GM21825 (cell line): Measurements from ENCODE around the gene MOV10L1.

Source experiments
- ATAC-seq: cut with Tn5 transposase; IDR thresholded peaks from one replicate; pipeline ENCODE4 v1.9.1; 2021; ENCODE audit warnings: mild to moderate bottlenecking, moderate library complexity; ENCODE audit not compliant: unreplicated experiment

MOV10L1 gene

DNA sequence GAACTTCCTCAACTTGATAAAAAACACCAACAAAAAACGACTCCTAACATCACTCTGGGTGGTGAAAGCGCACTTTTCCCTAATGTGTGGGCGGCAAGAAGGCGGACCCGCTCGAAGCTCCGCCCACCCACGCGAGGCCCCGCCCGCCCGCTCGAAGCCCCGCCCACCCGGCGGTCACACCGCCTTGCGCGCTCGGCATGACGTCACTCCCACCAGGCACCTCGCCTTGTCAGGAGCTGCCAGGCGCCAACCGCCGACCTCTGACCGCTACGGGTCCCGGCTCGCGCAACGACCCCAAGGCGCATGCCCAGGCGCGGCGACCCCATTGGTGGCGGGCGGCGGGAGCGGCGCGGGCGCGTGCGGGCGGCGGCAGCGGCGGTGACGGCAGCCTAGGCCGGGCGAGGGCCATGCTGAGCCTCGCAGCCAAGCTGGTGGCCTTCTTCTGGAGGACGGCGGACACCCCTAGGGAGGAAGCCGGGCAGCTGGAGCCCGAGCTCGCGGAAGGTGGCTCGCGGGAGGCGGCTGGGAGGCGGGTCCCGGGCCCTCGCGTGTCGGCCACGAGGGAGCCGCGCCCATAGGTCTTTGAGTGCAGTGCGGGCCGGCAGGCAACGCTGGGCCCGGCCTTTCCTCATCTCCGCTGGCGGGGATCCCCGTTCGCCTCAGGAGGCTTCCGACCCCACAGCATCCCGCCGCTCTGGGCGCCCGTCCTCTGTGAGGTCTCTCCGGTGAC is at the start of gene MOV10L1:
Gene MOV10L1 (plus strand): TSS at position 325 of the 730 bp plus-strand sequence. CDS start 83 bp downstream, at position 408.
- no peak for ATAC-seq

GRCh38 chr22:50040717-50041116 is 49.1 kb upstream of the MOV10L1 start:
- ATAC-seq, result no peak

DNA sequence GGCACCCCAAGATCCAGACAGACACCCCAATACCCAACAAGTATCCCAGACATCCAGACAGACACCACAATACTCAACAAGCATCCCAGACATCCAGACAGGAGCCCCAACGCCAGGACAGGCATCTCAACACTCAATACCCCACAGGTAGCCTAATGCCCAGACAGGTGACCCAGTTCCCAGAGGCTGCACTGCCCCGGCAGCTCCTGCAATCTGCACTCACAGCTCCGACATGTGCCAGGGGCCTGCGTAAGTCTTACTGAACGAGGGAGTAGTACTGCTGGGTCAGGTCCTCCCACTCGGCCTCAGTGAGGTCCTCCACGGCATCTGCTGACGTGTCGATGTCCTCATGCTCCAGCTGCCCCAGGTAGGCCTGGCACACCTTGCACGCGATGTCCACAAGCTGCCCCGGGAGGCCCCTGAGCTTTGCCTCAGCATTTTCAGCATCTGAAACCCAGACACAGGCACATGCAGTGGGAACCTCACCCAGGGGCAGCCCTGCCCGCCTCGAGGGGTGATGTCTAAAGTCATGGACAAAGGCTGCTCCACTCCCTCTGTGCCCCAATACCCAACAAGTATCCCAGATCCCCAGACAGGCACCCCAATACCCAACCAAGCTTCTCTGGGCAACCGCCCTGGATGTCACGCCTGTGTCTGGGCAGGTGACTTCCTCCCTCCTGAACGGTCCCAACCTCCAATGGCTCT is 48.3 kb upstream of the MOV10L1 start:
- ATAC-seq, result no peak

GRCh38 chr22:50044485-50045118 is 45.2 kb upstream of the MOV10L1 start:
- ATAC-seq, result no peak

- no peak for ATAC-seq
Measured at GRCh38 chr22:50045211-50046018, 44.4 kb upstream of the MOV10L1 start.

DNA sequence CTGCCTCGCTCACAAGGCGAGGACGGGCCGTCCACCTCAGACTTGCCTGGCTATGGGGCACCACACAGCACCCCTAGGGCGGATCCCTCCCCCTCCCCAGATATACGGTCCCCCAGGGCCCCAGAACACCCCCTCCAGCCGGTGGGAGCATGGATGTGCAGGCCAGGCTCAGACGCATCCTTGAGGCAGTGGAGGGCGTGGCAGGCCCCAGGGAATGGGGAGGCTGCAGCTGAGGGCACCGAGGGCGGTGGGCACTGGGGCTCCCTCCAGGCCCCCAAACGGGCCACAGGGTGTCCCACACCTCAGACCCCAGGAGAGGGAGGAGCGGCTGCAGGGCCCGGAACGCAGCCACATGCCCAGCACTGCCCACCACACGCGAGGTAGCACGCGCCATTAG is 43.8 kb upstream of the MOV10L1 start:
- no peak for ATAC-seq

GRCh38 chr22:50046481-50047245 is 43.1 kb upstream of the MOV10L1 start:
- no peak for ATAC-seq

DNA sequence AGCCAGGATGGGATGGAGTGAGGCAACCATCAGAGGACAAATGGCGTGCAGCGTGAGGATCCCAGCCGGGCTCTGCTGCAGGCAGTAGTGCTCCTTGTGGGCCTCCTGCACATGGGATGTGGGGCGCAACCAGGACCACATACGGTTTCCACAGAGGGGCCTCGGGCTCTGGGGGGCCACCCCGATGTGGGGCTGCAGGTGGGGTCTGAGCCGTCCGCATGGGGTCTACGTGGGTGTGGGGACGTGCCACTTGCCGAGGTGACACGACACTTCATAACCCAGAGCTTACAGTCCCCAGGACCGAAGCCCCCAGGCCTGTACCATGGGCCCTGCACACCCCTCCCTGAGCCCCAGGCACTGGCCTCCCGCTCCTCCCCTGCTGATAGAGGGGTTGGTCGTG is 42.5 kb upstream of the MOV10L1 start:
- ATAC-seq, result no peak

- ATAC-seq, result no peak
Measured at GRCh38 chr22:50048061-50048765, 41.6 kb upstream of the MOV10L1 start.

DNA sequence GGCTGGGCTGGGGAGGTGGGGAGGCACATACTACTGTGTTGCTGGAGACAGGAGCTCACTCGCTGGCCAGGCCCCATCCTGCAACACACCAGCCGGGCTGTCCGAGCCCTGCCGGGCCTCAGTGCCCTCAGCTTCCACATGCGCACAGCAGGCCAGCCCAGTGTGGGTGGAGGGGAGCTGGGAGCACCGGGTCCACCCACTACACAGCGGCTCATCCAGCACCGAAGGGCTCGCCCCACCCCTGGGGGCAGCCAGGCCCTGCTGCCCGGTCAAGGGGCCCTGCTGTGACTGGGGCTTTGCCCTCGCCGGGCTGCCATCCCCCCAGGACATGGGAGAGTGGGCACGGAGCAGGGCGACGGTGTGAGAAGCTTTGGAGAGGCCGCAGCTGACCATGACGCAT is 41.0 kb upstream of the MOV10L1 start:
- no peak for ATAC-seq

GRCh38 chr22:50049299-50050195 is 40.3 kb upstream of the MOV10L1 start:
- ATAC-seq, result no peak

DNA sequence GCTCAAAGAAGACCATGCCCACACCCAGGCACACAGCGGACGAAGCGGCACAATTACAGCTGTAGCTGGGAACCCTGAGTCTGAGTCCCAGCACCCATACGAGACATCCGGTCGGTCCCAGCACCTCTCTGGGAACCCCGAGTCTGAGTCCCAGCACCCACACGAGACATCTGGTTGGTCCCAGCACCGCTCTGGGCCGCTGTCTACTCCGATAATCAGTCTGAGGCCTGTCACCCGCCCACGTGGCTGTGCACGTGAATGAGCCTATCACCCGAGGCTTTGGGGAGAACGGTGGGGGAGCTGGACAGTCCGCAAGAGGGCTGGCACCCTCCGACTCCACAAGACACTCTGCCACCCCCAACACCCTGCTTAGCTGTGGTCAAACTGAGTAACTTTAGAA is 37.9 kb upstream of the MOV10L1 start:
- ATAC-seq, result no peak

- ATAC-seq, result no peak
Measured at GRCh38 chr22:50053861-50054260, 35.9 kb upstream of the MOV10L1 start.

- no peak for ATAC-seq
Measured at GRCh38 chr22:50056214-50056972, 33.4 kb upstream of the MOV10L1 start.

DNA sequence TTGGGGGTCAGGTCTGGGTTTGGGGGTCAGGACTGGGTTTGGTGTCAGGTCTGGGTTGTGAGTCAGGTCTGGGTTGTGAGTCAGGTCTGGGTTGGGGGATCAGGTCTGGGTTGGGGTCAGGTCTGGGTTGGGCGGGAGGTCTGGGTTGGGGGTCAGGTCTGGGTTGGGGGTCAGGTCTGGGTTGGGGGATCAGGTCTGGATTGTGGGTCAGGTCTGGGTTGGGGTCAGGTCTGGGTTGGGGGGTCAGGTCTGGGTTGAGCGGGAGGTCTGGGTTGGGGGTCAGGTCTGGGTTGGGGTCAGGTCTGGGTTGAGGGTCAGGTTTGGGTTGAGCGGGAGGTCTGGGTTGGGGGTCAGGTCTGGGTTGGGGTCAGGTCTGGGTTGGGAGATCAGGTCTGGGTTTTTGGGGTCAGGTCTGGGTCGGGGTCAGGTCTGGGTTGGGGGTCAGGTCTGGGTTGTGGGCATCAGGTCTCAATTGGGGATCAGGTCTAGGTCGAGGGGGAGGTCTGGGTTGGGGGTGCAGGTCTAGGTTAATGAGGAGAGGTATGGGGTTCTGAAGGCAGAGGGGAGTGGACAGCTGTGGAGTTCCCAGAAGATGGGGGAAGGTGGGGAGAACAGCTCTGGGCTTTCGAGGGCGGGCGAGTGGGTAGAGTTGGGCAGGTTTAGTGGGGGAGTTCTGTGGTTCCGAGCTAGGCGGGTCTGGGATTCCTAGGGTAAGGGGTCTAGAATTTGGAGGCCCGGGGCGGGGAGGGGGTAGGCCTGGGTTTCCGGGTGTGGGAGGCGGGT is 32.3 kb upstream of the MOV10L1 start:
- ATAC-seq, result no peak

DNA sequence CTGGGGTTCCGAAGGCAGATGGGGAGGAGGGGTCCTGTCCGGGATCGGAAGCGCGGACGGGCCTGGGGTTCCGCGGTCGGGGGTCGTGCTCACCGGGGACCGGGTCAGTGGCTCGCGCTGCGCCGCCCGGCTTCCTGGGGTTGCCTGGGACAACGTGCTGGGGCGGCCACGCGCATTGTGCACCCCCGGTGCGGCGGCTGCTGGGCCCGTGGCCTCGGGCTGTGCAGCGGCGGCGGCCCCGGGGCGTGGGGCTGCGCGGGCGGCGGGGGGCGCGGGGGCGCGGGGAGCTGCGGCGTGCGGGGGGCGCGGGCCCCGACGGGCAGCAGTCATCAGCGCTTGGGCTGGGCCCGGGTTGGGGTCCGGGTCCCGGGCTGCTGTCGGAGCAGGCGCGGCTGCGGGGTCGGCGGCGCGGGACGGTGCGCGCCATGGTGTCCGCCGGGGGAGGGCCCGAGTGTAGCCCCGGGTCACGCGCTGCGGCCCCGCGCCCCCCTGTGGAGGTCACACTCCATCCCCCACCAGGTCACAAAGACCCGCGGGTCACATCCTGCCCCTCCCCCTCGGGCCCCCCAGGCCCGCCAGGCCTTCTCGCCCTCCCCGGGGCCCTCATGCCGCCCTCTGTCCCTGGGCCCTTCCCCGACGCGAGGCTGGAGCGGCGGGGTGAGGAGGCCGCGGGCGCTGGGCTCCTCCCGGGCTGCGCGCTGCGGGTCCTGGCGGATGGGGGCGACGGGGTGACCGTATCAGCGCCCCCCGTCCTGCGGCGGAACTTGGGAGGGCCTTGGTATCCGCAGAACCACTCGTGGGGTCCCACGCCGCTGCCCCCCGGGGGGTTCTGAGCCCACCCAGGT is 31.5 kb upstream of the MOV10L1 start, which contains the start of gene TTLL8:
Gene TTLL8 (minus strand): TSS at position 238 of the 845 bp plus-strand sequence.
- no peak for ATAC-seq
